HUES48 (cell line): Measurements from ENCODE around the gene OMP.

ENCODE experiments used
- H3K27ac ChIP-seq: one replicate; pipeline ENCODE4 v1.7.0; 2013; ENCODE audit warnings: low read depth, low read length, inconsistent platforms
- H3K27me3 ChIP-seq: 2 replicates; pipeline ENCODE4 v1.6.1; 2013; ENCODE audit warnings: mild to moderate bottlenecking, low read length; ENCODE audit not compliant: control insufficient read depth, insufficient read depth
- H3K36me3 ChIP-seq: 2 replicates; pipeline ENCODE4 v1.6.1; 2013; ENCODE audit warnings: low read length; ENCODE audit not compliant: control insufficient read depth, insufficient read depth
- H3K4me1 ChIP-seq: 2 replicates; pipeline ENCODE4 v1.6.1; 2013; ENCODE audit warnings: mild to moderate bottlenecking, low read length; ENCODE audit not compliant: control insufficient read depth, insufficient read depth
- H3K4me3 ChIP-seq: 2 replicates; pipeline ENCODE4 v1.5.1; 2013; ENCODE audit warnings: mild to moderate bottlenecking, low read depth, low read length
- H3K9ac ChIP-seq: 2 replicates; pipeline ENCODE4 v1.6.1; 2013; ENCODE audit warnings: mild to moderate bottlenecking, low read depth, low read length, moderate library complexity
- H3K9me3 ChIP-seq: 2 replicates; pipeline ENCODE4 v1.6.1; 2013; ENCODE audit warnings: low read length; ENCODE audit not compliant: control insufficient read depth, insufficient read depth

Gene OMP

GRCh38 chr11:77152846-77153245 is 50.2 kb downstream of the OMP start:
- Histone ChIP-seq H3K4me3 (no peak overlapping the region), H3K9me3 (no peaks in the 10 kb centered on the region), H3K27me3 (no peaks in the 10 kb centered on the region), H3K9ac (no peak overlapping the region), H3K27ac (no peak overlapping the region), H3K36me3 (no peaks in the 10 kb centered on the region), H3K4me1 (peaks cover 7% of the 10 kb centered on the region)
